Measurements from ENCODE around the gene LXN.

DNA sequence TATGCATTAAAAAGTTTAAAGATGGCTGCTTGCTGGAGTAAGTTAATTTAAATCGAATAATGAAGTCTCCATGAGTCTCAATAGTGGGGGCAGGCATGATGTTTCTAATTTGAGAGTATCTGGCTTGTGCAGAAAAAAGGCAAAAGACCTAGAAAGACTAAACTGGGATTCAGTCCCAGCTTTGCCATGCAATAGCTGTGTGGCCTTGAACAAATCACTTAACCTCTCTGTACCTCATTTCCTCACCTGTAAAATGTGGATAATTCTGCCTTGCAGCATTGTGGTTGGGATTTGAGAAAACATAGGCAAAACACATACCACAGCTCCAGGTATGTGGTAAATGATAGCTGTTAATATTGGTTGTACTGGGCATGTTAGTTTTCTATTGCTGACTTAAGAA lies 8.6 kb downstream of the LXN start:
- TF ChIP-seq POLR2A (IDR thresholded peaks at IDR 0.05; ENCODE audit: low read depth, low read length) (no peak), POLR2AphosphoS5 (IDR thresholded peaks at IDR 0.05; ENCODE audit: low read depth, low read length) (no peak), PAX5 (IDR thresholded peaks at IDR 0.05; ENCODE audit: insufficient read depth, low read length, severe bottlenecking) (no peak), TAF1 (IDR thresholded peaks at IDR 0.05; ENCODE audit: low read depth, low read length) (no peak)
